Measurements from ENCODE around the gene ZCWPW1. TPM values are rescaled to one million over a fixed set of nuclear protein-coding genes. Genes with fewer than 3 reads are reported as not detected.

ZCWPW1 gene
- total and polyA plus RNA-seq, 10 of the 15 experiments (the other 5 are each of a cell fraction or from before 2014, with no cell fraction given) = 1.3 to 4.4 (median 3.7) TPM

GRCh38 chr7:100429637-100430492 lies 1.4 kb upstream of the ZCWPW1 start, which contains the start of gene MEPCE (continued):
- TF ChIP-seq REST (IDR thresholded peaks at IDR 0.05; ENCODE audit: low read depth, low read length) (no peak), EZH2 (IDR thresholded peaks at IDR 0.05; ENCODE audit: borderline replicate concordance, control insufficient read depth, low read depth, low read length) (no peak), SRF (IDR thresholded peaks at IDR 0.05; ENCODE audit: low read depth in 2 of 2, low read length in 2 of 2) (no peak), FOXK2 (IDR thresholded peaks at IDR 0.05) (no peak; the same call in 1 of the 2 replicates), ZNF384 (IDR thresholded peaks at IDR 0.05; ENCODE audit: borderline replicate concordance, low read depth, low read length) (no peak), CBX3 (IDR thresholded peaks at IDR 0.05; ENCODE audit: borderline replicate concordance, low read depth) (no peak), PBX3 (IDR thresholded peaks at IDR 0.05; ENCODE audit: insufficient replicate concordance, low read depth, low read length) (no peak), ZNF274 (IDR thresholded peaks at IDR 0.05; ENCODE audit: insufficient read depth, insufficient read length) (no peak), CBX5 (IDR thresholded peaks at IDR 0.05; ENCODE audit: low read depth) (no peak), SREBF1 (IDR thresholded peaks at IDR 0.05; ENCODE audit: low read length) (no peak), E4F1 (IDR thresholded peaks at IDR 0.05; ENCODE audit: borderline replicate concordance, partially characterized antibody) (no peak), NR2C1 (IDR thresholded peaks at IDR 0.05) (no peak), PRDM15 (CRISPR knock-in tag; IDR thresholded peaks at IDR 0.05) (no peak), ZBTB33 (IDR thresholded peaks at IDR 0.05) (no peak), RAD21 (IDR thresholded peaks at IDR 0.05; ENCODE audit: insufficient read depth, low read depth, low read length) (no peak)
